Caco-2 (cell line): ENCODE data around the gene RPL28. TPM values are rescaled to one million over a fixed set of nuclear protein-coding genes. Genes with fewer than 3 reads are reported as not detected.
"Not testable (repeated sequence)": the region's sequence is repeated elsewhere in the genome, so short reads cannot be mapped to it uniquely, and the experiment has no call there.

Experiments
- BruUV-seq: library from RNA; stranded (reverse); fragments of 400-500 nt; replicated peaks from 2 replicates; lab custom pipeline; 2021; lab: Mats Ljungman, UMichigan
- CTCF ChIA-PET: fragments of 300-600 bp; sonication (Branson Sonifier 250); formaldehyde crosslinking; loops from one replicate; lab custom pipeline; 2022; ENCODE audit warnings: antibody characterized with exemption; lab: Charles Lee
- POLR2A ChIA-PET: fragments of 300-600 bp; sonication (Branson Sonifier 250); formaldehyde crosslinking; loops from one replicate; lab custom pipeline; 2022; ENCODE audit warnings: antibody characterized with exemption; lab: Charles Lee
- DNase-seq, 2 experiments: peaks; one replicate each; pipeline versions ENCODE4 v3.0.0 to v3.0.0-alpha.2; 2020 to 2022
- H3K27me3 ChIP-seq: replicated peaks from 2 replicates; pipeline ENCODE4 v1.6.0; 2011; ENCODE audit warnings: low read length; ENCODE audit not compliant: control insufficient read depth, insufficient read depth
- H3K36me3 ChIP-seq: 2 replicates; pipeline ENCODE4 v1.5.1; 2011; ENCODE audit warnings: low read length; ENCODE audit not compliant: control insufficient read depth, insufficient read depth
- H3K4me1 ChIP-seq: fragments of 250-450 bp; sonication (Bioruptor Pico); 2 replicates; pipeline ENCODE4 v1.5.1; 2020; ENCODE audit warnings: mild to moderate bottlenecking
- H3K4me3 ChIP-seq: 2 replicates; pipeline ENCODE4 v1.5.1; 2011; ENCODE audit warnings: low read depth, mild to moderate bottlenecking, control low read depth, low read length
- H3K9me3 ChIP-seq: fragments of 250-450 bp; sonication (Bioruptor Pico); 2 replicates; pipeline ENCODE4 v1.5.1; 2020; ENCODE audit warnings: mild to moderate bottlenecking, moderate library complexity
- H3K27ac Mint-ChIP-seq: one replicate; pipeline ENCODE4 v1.8.0; 2022; ENCODE audit warnings: mixed read lengths; ENCODE audit not compliant: unreplicated experiment
- H3K27me3 Mint-ChIP-seq: one replicate; pipeline ENCODE4 v1.8.0; 2022; ENCODE audit warnings: mixed read lengths; ENCODE audit not compliant: insufficient read depth, unreplicated experiment
- H3K36me3 Mint-ChIP-seq: one replicate; pipeline ENCODE4 v1.8.0; 2022; ENCODE audit warnings: mild to moderate bottlenecking, mixed read lengths; ENCODE audit not compliant: insufficient read depth, unreplicated experiment
- H3K4me1 Mint-ChIP-seq: one replicate; pipeline ENCODE4 v1.8.0; 2022; ENCODE audit warnings: low read depth, mixed read lengths; ENCODE audit not compliant: unreplicated experiment
- H3K4me3 Mint-ChIP-seq: one replicate; pipeline ENCODE4 v1.8.0; 2022; ENCODE audit warnings: mild to moderate bottlenecking, moderate library complexity, mixed read lengths; ENCODE audit not compliant: unreplicated experiment
- H3K9me3 Mint-ChIP-seq: one replicate; pipeline ENCODE4 v1.8.0; 2022; ENCODE audit warnings: mixed read lengths; ENCODE audit not compliant: unreplicated experiment
- CTCF ChIP-seq, 2 experiments: fragments of 200-600 bp in 1 of 2; IDR thresholded peaks; 1 replicate in 1 of 2; 2 replicates in 1 of 2; pipeline versions ENCODE4 v1.5.1 to v1.8.0; 2011 to 2022; ENCODE audit warnings: antibody characterized with exemption in 1 of 2, control low read depth in 1 of 2, inconsistent platforms in 1 of 2, low read depth in 1 of 2, low read length in 1 of 2, mild to moderate bottlenecking in 1 of 2, moderate library complexity in 1 of 2; ENCODE audit not compliant: insufficient read depth in 1 of 2, severe bottlenecking in 1 of 2, unreplicated experiment in 1 of 2
- intact Hi-C: fragments of 100-400 bp; cut with micrococcal nuclease; formaldehyde crosslinking; loops from one replicate; pipeline ENCODE4 v1.10.0; 2022; ENCODE audit not compliant: unreplicated experiment
- total RNA-seq: library from RNA; stranded (reverse); gene quantifications from 2 replicates; pipeline ENCODE4 v1.2.3, GENCODE V29; 2022

The RPL28 gene
- total RNA-seq, 1 experiment from 2014 or later = 2,048 TPM

DNA sequence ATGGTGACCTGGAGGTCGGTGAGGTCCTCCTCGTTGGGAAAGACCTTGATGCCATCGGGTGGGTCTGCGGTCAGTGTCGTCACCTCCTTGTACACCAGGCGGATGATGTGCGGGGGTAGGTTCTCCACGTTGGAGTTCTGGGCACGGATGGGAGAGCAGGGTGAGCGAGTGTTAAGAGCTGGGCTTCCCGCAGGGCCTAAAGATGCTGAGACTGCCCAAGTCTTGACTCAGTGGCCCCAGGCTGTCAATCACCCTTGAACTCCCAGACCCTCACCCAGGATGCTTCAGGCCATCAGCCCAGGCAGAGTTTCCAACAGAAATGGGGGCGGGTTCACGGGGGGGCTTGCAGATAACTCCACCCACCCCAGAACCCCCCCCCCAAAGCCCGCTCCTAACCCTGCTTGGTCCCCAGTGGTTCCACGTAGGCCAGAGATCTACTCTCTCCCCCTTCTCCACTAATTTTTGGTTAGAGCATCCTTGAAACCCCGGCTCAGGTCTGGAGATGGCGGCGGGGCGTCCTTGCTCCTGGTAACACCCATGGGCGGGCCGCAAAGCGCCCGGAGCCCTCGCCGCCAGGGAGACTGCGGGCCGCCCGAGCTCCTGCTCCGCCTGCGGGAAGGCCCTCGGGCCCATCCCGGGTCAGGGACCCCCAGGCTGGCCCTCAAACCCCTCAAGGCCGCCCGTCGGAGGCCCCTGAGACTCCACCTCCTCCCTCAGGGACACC lies 21.3 kb downstream of the RPL28 start:
- H3K4me3 ChIP-seq = peak overlapping the region; percentile 94
- Mint-ChIP-seq H3K4me1 (peaks cover 14% of the 10 kb centered on the region), H3K27me3 (peaks cover 6% of the 10 kb centered on the region), H3K4me3 (peak overlapping the region; percentile 93), H3K27ac (peak overlapping the region; percentile 99), H3K9me3 (peaks cover 11% of the 10 kb centered on the region), H3K36me3 (peaks cover 77% of the 10 kb centered on the region)
- peaks cover 18% of the 10 kb centered on the region for H3K4me1 ChIP-seq
- DNase-seq = peak in 1 of 2 experiments; percentile 36
- peaks cover 13% of the 10 kb centered on the region; the same call in 1 of the 2 replicates for H3K9me3 ChIP-seq
- no TSS peak for BruUV-seq
- CTCF ChIA-PET = interaction anchor here (0.6 to 1.4 kb wide), 4 partner anchors 67 to 199 kb away, joined by 3 to 7 read pairs (median 4); partner anchors contain the start of gene KMT5C
- POLR2A ChIA-PET = interaction anchor here (0.6 to 1.8 kb wide), 19 partner anchors 8 to 225 kb away, joined by 4 to 24 read pairs (median 9); partner anchors contain the start of genes FIZ1, HSPBP1, ISOC2 and KMT5C
- H3K36me3 ChIP-seq = peaks cover 9% of the 10 kb centered on the region; the same call in 1 of the 2 replicates
- no peaks in the 10 kb centered on the region for H3K27me3 ChIP-seq
- TF ChIP-seq CTCF (IDR thresholded peaks at IDR 0.05; ENCODE audit: insufficient read depth in 1 of 2, low read depth in 1 of 2, low read length in 1 of 2, severe bottlenecking in 1 of 2, unreplicated experiment in 1 of 2) = no peak
- intact Hi-C loops = loop anchor here (10.0 kb wide), 1 partner anchor 98 kb away; no protein-coding TSS in a partner anchor

DNA sequence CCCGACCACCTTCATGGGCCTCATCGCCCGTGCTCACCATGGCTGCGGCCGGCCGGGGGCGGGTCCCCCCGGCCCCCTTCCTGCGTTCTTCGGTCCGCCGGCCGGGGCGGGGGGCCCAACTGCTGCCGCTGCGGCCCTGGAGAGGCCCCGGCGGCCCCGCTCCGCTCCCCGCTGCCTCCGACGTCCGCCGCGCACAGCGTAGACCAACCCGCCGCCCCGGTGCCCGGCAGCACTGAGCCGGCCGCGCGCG lies 21.7 kb downstream of the RPL28 start, which contains the start of gene UBE2S:
TSS of gene UBE2S (minus strand) at position 239 of the 250 bp plus-strand sequence. CDS start at position 40, 199 bp downstream.
- intact Hi-C loops = loop anchor here (10.0 kb wide), 1 partner anchor 97 kb away; no protein-coding TSS in a partner anchor
- not testable (repeated sequence) for BruUV-seq, H3K27me3 ChIP-seq, H3K27me3 Mint-ChIP-seq, H3K36me3 ChIP-seq, DNase-seq
- H3K4me1 ChIP-seq = peaks cover 18% of the 10 kb centered on the region
- ChIA-PET POLR2A (interaction anchor here (0.6 to 1.8 kb wide), 26 partner anchors 8 to 262 kb away, joined by 3 to 24 read pairs (median 6); partner anchors contain the start of genes FIZ1, HSPBP1, ISOC2 and KMT5C), CTCF (interaction anchor here (0.6 to 1.4 kb wide), 4 partner anchors 68 to 198 kb away, joined by 3 to 7 read pairs (median 4); partner anchors contain the start of gene KMT5C)
- peak within 1 kb of the TSS; percentile 94 for H3K4me3 ChIP-seq
- Mint-ChIP-seq H3K27ac (peak within 1 kb of the TSS; percentile 99), H3K4me3 (peak within 1 kb of the TSS; percentile 93), H3K36me3 (peaks cover 72% of the 10 kb centered on the region), H3K9me3 (peaks cover 11% of the 10 kb centered on the region), H3K4me1 (peaks cover 14% of the 10 kb centered on the region)
- peaks cover 13% of the 10 kb centered on the region; the same call in 1 of the 2 replicates for H3K9me3 ChIP-seq

GRCh38 chr19:55407800-55408532 lies 22.2 kb downstream of the RPL28 start:
- TF ChIP-seq CTCF (IDR thresholded peaks at IDR 0.05; ENCODE audit: insufficient read depth in 1 of 2, low read depth in 1 of 2, low read length in 1 of 2, severe bottlenecking in 1 of 2, unreplicated experiment in 1 of 2) = no peak
- Histone ChIP-seq H3K36me3 (peaks cover 5% of the 10 kb centered on the region; the same call in 1 of the 2 replicates), H3K4me1 (peaks cover 18% of the 10 kb centered on the region), H3K9me3 (peaks cover 13% of the 10 kb centered on the region; the same call in 1 of the 2 replicates), H3K4me3 (peak overlapping the region; percentile 94), H3K27me3 (no peaks in the 10 kb centered on the region)
- peak; percentile 99 for DNase-seq
- Mint-ChIP-seq H3K4me1 (peaks cover 14% of the 10 kb centered on the region), H3K4me3 (peak overlapping the region; percentile 93), H3K36me3 (peaks cover 67% of the 10 kb centered on the region), H3K27me3 (peaks cover 6% of the 10 kb centered on the region), H3K27ac (peak overlapping the region; percentile 99), H3K9me3 (peaks cover 11% of the 10 kb centered on the region)
- POLR2A ChIA-PET = interaction anchor here (0.6 to 1.8 kb wide), 27 partner anchors 9 to 262 kb away, joined by 3 to 24 read pairs (median 6); partner anchors contain the start of genes FIZ1, HSPBP1, ISOC2 and KMT5C
- intact Hi-C loops = loop anchor here (1.0 to 10.0 kb wide), 4 partner anchors 23 to 291 kb away; partner anchors contain the start of genes PPP1R12C, PPP6R1 and RPL28
- BruUV-seq = no TSS peak
- CTCF ChIA-PET = interaction anchor here (0.6 to 1.4 kb wide), 4 partner anchors 67 to 198 kb away, joined by 3 to 7 read pairs (median 4); partner anchors contain the start of gene KMT5C
